ENCODE measurements around the gene CSTPP1. TPM values are rescaled to one million over a fixed set of nuclear protein-coding genes. Genes with fewer than 3 reads are reported as not detected.
A peak's percentile ranks its signal among the peaks of the same experiment; 100 is the strongest.

Gene CSTPP1
- total and polyA plus RNA-seq, 2 of the 4 experiments (the other 2 are of a cell fraction), result 22.0 to 35.7 TPM

DNA sequence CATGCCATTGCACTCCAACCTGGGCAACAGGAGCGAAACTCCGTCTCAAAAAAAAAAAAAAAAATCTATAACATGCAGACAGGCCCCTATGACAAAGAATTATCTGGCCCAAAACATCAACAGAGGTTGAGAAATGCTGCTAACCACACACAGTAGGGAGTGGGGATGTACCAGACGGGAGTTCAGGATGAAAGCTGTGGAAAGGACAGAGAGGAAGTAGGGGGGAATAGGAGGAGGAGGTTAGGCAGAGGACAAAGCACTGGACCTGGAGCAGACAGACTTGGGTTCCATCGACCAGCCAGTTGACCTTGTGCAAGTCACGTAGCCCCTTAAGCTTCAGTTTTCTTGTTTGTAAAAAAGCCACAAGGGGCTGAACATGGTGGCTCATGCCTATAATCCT, 30.8 kb upstream of the CSTPP1 start:
- intact Hi-C loops (cut with micrococcal nuclease), result no loop called here
- DNase-seq (no peak), ATAC-seq (ENCODE audit: low read depth) (no peak)
- H3K27me3 ChIP-seq (ENCODE audit: control insufficient read depth, insufficient read depth, low read length), result no peaks in the 10 kb centered on the region
- no peak overlapping the region for H2BK5ac ChIP-seq (ENCODE audit: low read depth, low read length, poor library complexity, severe bottlenecking)
- H2BK15ac ChIP-seq (ENCODE audit: low read depth, low read length), result no peak overlapping the region
- H3K9me3 ChIP-seq (ENCODE audit: control insufficient read depth, insufficient read depth, low read length), result no peaks in the 10 kb centered on the region
- no peaks in the 10 kb centered on the region for H3K36me3 ChIP-seq (ENCODE audit: control insufficient read depth, insufficient read depth, low read length)
- H3K4me3 ChIP-seq (ENCODE audit: insufficient read depth, low read depth, low read length), result no peak overlapping the region
- dilution Hi-C loops (cut with HindIII; ENCODE audit: low sequenced_read_pairs, unreplicated experiment), result no loop called here
- H3K9ac ChIP-seq (ENCODE audit: low read depth, low read length), result no peak overlapping the region
- H3K79me1 ChIP-seq (ENCODE audit: low read depth in 1 of 2, low read length in 2 of 2), result no peaks in the 10 kb centered on the region
- peak overlapping the region; percentile 43; the same call in 1 of the 2 replicates for H2AK5ac ChIP-seq (ENCODE audit: low read depth, low read length)
- 0 out of 2 replicates have a peak, but pooled peaks cover 6% of the 10 kb centered on the region for H3K9me1 ChIP-seq (ENCODE audit: insufficient read depth, low read length)
- H4K20me1 ChIP-seq (ENCODE audit: insufficient read depth, low read length), result no peaks in the 10 kb centered on the region
- 0 out of 2 replicates have a peak overlapping the region, but pooled peaks have one; percentile 38 for H3K23ac ChIP-seq (ENCODE audit: low read depth, low read length)
- no peak overlapping the region for H2BK20ac ChIP-seq (ENCODE audit: low read depth, low read length)
- H4K91ac ChIP-seq (ENCODE audit: insufficient read depth, low read depth, low read length), result no peak overlapping the region
- no peak overlapping the region for H2BK120ac ChIP-seq (ENCODE audit: low read depth, low read length)
- ChIA-PET CTCF (no interaction called here), POLR2A (ENCODE audit: unreplicated experiment) (no interaction called here)
- peak overlapping the region; percentile 2; the same call in 1 of the 2 replicates for H3K4ac ChIP-seq (ENCODE audit: low read depth, low read length)
- no peak overlapping the region for H3K56ac ChIP-seq (ENCODE audit: extremely low read depth, insufficient read depth, low read length)
- H3K18ac ChIP-seq (ENCODE audit: low read depth, low read length), result no peak overlapping the region
- H4K5ac ChIP-seq (ENCODE audit: low read depth, low read length), result no peak overlapping the region
- no peak overlapping the region for H2AFZ ChIP-seq (replicated peaks; ENCODE audit: low read length, poor library complexity)
- H3K14ac ChIP-seq (replicated peaks; ENCODE audit: low read depth, low read length), result peak overlapping the region; percentile 25; the same call in 1 of the 2 replicates
- BruUV-seq (replicated peaks), result no TSS peak
- H3K4me1 ChIP-seq (ENCODE audit: control insufficient read depth, insufficient read depth, low read length), result peaks cover 8% of the 10 kb centered on the region
- WGBS, 2 experiments (ENCODE audit: extremely low coverage in 2 of 2, insufficient read length in 1 of 2), result 100% methylated on average over 2 of the region's 5 CpGs; no CpG with 5 or more reads in 1 of the 2 experiments
- in situ Hi-C loops (cut with MboI; ENCODE audit: low sequenced_read_pairs), result no loop called here
- H2AK9ac ChIP-seq (replicated peaks; ENCODE audit: low read depth, low read length, poor library complexity), result no peak overlapping the region
- H3K27ac ChIP-seq (ENCODE audit: insufficient read depth, low read length), result no peak overlapping the region
- no peak overlapping the region for H3K4me2 ChIP-seq (ENCODE audit: low read depth, low read length)
- H4K8ac ChIP-seq (ENCODE audit: low read depth in 2 of 2, low read length in 2 of 2), result no peak overlapping the region
- TF ChIP-seq CHD1 (IDR thresholded peaks at IDR 0.05; ENCODE audit: low read depth, low read length) (no peak), BHLHE40 (IDR thresholded peaks at IDR 0.05; ENCODE audit: low read depth, low read length) (no peak), RAD21 (IDR thresholded peaks at IDR 0.05; ENCODE audit: low read length) (no peak), RCOR1 (IDR thresholded peaks at IDR 0.05; ENCODE audit: insufficient replicate concordance, low read length) (no peak), CEBPB (IDR thresholded peaks at IDR 0.05; ENCODE audit: low read depth, low read length) (no peak), POLR2A (IDR thresholded peaks at IDR 0.05; ENCODE audit: low read depth, low read length) (no peak), FOS (IDR thresholded peaks at IDR 0.05; ENCODE audit: low read depth, low read length) (no peak), NFE2L2 (IDR thresholded peaks at IDR 0.05; ENCODE audit: low read depth, low read length) (no peak), MXI1 (IDR thresholded peaks at IDR 0.05; ENCODE audit: borderline replicate concordance, low read depth, low read length) (no peak), RFX5 (IDR thresholded peaks at IDR 0.05; ENCODE audit: low read depth, low read length) (no peak), SMC3 (IDR thresholded peaks at IDR 0.05; ENCODE audit: low read depth, low read length) (no peak)
- TF ChIP-seq, protein P1, sequence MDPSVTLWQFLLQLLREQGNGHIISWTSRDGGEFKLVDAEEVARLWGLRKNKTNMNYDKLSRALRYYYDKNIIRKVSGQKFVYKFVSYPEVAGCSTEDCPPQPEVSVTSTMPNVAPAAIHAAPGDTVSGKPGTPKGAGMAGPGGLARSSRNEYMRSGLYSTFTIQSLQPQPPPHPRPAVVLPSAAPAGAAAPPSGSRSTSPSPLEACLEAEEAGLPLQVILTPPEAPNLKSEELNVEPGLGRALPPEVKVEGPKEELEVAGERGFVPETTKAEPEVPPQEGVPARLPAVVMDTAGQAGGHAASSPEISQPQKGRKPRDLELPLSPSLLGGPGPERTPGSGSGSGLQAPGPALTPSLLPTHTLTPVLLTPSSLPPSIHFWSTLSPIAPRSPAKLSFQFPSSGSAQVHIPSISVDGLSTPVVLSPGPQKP (IDR thresholded peaks at IDR 0.05; ENCODE audit: borderline replicate concordance, low read depth, low read length), result no peak
- TF ChIP-seq, protein P2, sequence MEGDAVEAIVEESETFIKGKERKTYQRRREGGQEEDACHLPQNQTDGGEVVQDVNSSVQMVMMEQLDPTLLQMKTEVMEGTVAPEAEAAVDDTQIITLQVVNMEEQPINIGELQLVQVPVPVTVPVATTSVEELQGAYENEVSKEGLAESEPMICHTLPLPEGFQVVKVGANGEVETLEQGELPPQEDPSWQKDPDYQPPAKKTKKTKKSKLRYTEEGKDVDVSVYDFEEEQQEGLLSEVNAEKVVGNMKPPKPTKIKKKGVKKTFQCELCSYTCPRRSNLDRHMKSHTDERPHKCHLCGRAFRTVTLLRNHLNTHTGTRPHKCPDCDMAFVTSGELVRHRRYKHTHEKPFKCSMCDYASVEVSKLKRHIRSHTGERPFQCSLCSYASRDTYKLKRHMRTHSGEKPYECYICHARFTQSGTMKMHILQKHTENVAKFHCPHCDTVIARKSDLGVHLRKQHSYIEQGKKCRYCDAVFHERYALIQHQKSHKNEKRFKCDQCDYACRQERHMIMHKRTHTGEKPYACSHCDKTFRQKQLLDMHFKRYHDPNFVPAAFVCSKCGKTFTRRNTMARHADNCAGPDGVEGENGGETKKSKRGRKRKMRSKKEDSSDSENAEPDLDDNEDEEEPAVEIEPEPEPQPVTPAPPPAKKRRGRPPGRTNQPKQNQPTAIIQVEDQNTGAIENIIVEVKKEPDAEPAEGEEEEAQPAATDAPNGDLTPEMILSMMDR (conservative IDR thresholded peaks at IDR 0.05; ENCODE audit: low read depth, low read length), result no peak
- TF ChIP-seq, protein P3, sequence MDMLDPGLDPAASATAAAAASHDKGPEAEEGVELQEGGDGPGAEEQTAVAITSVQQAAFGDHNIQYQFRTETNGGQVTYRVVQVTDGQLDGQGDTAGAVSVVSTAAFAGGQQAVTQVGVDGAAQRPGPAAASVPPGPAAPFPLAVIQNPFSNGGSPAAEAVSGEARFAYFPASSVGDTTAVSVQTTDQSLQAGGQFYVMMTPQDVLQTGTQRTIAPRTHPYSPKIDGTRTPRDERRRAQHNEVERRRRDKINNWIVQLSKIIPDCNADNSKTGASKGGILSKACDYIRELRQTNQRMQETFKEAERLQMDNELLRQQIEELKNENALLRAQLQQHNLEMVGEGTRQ (IDR thresholded peaks at IDR 0.05; ENCODE audit: low read depth, low read length), result no peak
